Kidney (tissue), 14 donors: ENCODE results near the gene REV1. TPM values are rescaled to one million over a fixed set of nuclear protein-coding genes. Genes with fewer than 3 reads are reported as not detected.

Experiments used
- DNase-seq, 5 donors: peaks; one replicate each; pipeline ENCODE4 v3.0.0-alpha.2; 2013 to 2020
- FAIRE-seq: peaks from 2 replicates; lab custom pipeline; 2012; peaks lifted over from hg19 to GRCh38; lab: Jason Lieb, UNC
- H3K27ac ChIP-seq, 2 donors: one replicate each; pipeline ENCODE4 v1.7.0; 2013; ENCODE audit warnings: low read depth in 2 of 2, low read length in 2 of 2, inconsistent platforms in 1 of 2
- H3K27me3 ChIP-seq: one replicate; pipeline ENCODE4 v1.7.1; 2013; ENCODE audit warnings: low read length, inconsistent platforms; ENCODE audit not compliant: control insufficient read depth, insufficient read depth
- H3K36me3 ChIP-seq, 3 donors: one replicate each; pipeline versions ENCODE4 v1.7.0 to v1.7.1; 2013; ENCODE audit warnings: low read length in 3 of 3, control low read depth in 1 of 3, inconsistent platforms in 1 of 3; ENCODE audit not compliant: insufficient read depth in 3 of 3, control insufficient read depth in 2 of 3
- H3K4me1 ChIP-seq, 3 donors: one replicate each; pipeline versions ENCODE4 v1.7.0 to v1.7.1; 2013; ENCODE audit warnings: low read length in 3 of 3, inconsistent platforms in 1 of 3, low read depth in 1 of 3; ENCODE audit not compliant: control insufficient read depth in 2 of 3, insufficient read depth in 2 of 3
- H3K4me3 ChIP-seq, 3 donors: one replicate each; pipeline versions ENCODE4 v1.7.0 to v1.8.1; 2013; ENCODE audit warnings: low read length in 3 of 3, control low read depth in 1 of 3, inconsistent platforms in 1 of 3
- H3K9ac ChIP-seq, 3 donors: one replicate each; pipeline versions ENCODE4 v1.7.0 to v1.7.1; 2013; ENCODE audit warnings: low read length in 3 of 3, control low read depth in 1 of 3, inconsistent platforms in 1 of 3
- H3K9me3 ChIP-seq, 3 donors: one replicate each; pipeline versions ENCODE4 v1.7.0 to v1.7.1; 2013; ENCODE audit warnings: low read length in 3 of 3, control low read depth in 1 of 3, inconsistent platforms in 1 of 3; ENCODE audit not compliant: control insufficient read depth in 2 of 3, insufficient read depth in 1 of 3
- intact Hi-C: fragments of 100-400 bp; cut with DNase I; formaldehyde crosslinking; loops from one replicate; pipeline ENCODE4 v1.11.1; 2022
- polyA plus RNA-seq: library from polyadenylated mRNA; stranded (reverse); fragments of 350-450 nt; fragmentation: Illumina TruSeq; extraction: RNeasy Lipid Tissue Mini Kit (QIAGEN cat#74804); gene quantifications from one replicate; pipeline ENCODE4 v1.2.3, GENCODE V29; 2014; ENCODE audit warnings: low read depth, low replicate concordance; ENCODE audit not compliant: insufficient read depth
- total RNA-seq: library from RNA; stranded (reverse); fragmentation: NEBNext Ultra II Directional; extraction: Animal tissue kit (Norgen Biotek cat#: 25700); gene quantifications from one replicate; pipeline ENCODE4 v1.2.1, GENCODE V29; 2021
- TF ChIP-seq, protein P1 (sequence below): IDR thresholded peaks from 3 replicates; pipeline ENCODE4 v1.5.1; 2012; ENCODE audit warnings: mild to moderate bottlenecking, moderate library complexity, borderline replicate concordance; ENCODE audit not compliant: insufficient read depth; ENCODE audit errors: extremely low read depth
- donor health status: control.
- donor health status: control.
- donor health status: control.
- donor health status: control.
- donor health status: control.
- donor health status: DM: yes; HTN: yes; CAD: no.
- donor health status: Normal renal cell carcinoma (clear cell type).

Gene REV1
- total and polyA plus RNA-seq, 2 donors from 2014 or later: 16.9 to 41.3 TPM

DNA sequence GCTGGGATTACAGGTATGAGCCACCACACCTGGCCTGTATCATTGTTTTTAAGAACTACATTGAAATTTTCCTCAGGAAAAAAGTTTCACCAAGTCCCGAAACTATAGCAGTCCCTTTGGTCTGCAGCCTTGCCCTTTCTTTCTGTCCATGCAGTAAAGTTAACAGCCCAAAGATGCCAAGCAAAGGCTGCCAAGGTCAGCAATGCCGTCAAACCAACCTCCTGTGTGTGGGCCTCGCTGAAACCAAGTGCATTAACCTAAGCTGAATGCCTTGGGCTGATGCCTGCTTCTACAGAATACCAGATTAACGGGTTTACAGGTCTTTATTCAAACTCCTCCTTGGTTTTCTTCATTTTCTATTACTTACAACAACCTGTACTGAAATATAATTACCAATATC is 79.5 kb downstream of the REV1 start:
- H3K4me1 ChIP-seq: peaks cover 0 to 2% (median 0%) of the 10 kb centered on the region in 3 donors
- no peaks in the 10 kb centered on the region for H3K9me3 ChIP-seq
- H3K4me3 ChIP-seq: no peak overlapping the region
- no peak overlapping the region for H3K9ac ChIP-seq
- TF ChIP-seq, protein P1, sequence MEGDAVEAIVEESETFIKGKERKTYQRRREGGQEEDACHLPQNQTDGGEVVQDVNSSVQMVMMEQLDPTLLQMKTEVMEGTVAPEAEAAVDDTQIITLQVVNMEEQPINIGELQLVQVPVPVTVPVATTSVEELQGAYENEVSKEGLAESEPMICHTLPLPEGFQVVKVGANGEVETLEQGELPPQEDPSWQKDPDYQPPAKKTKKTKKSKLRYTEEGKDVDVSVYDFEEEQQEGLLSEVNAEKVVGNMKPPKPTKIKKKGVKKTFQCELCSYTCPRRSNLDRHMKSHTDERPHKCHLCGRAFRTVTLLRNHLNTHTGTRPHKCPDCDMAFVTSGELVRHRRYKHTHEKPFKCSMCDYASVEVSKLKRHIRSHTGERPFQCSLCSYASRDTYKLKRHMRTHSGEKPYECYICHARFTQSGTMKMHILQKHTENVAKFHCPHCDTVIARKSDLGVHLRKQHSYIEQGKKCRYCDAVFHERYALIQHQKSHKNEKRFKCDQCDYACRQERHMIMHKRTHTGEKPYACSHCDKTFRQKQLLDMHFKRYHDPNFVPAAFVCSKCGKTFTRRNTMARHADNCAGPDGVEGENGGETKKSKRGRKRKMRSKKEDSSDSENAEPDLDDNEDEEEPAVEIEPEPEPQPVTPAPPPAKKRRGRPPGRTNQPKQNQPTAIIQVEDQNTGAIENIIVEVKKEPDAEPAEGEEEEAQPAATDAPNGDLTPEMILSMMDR: no peak
- intact Hi-C loops: no loop called here
- H3K27me3 ChIP-seq: no peaks in the 10 kb centered on the region
- H3K36me3 ChIP-seq: peaks cover 2 to 48% (median 18%) of the 10 kb centered on the region in 3 donors
- DNase-seq (no peak), FAIRE-seq (no peak)
- no peak overlapping the region for H3K27ac ChIP-seq

DNA sequence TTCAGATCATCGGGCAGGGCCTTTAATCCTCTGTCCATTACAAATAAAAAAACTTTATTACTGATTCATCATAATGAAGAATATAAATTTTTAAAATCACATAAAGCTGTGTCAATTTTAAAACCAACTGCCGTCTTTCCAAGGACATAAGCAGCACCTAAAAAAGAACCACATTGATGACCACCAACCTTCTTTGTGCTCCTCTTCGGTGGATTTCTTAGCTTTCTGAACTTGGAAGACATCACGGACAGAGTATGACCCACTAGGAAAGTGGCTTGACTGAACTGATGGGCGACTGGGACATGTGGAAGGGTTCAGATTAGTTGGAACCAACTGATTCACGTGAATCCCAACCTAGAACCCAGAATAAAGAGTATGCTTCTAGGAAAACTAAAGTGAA is 83.7 kb downstream of the REV1 start:
- DNase-seq: no peak
- Histone ChIP-seq H3K9me3 (no peaks in the 10 kb centered on the region), H3K4me1 (peaks cover 0 to 12% (median 2%) of the 10 kb centered on the region in 3 donors), H3K4me3 (no peak overlapping the region), H3K27me3 (no peaks in the 10 kb centered on the region), H3K9ac (no peak overlapping the region), H3K27ac (no peak overlapping the region), H3K36me3 (peaks cover 9 to 64% (median 33%) of the 10 kb centered on the region in 3 donors)
- intact Hi-C loops: no loop called here
- TF ChIP-seq, protein P1: no peak
- FAIRE-seq: no peak

DNA sequence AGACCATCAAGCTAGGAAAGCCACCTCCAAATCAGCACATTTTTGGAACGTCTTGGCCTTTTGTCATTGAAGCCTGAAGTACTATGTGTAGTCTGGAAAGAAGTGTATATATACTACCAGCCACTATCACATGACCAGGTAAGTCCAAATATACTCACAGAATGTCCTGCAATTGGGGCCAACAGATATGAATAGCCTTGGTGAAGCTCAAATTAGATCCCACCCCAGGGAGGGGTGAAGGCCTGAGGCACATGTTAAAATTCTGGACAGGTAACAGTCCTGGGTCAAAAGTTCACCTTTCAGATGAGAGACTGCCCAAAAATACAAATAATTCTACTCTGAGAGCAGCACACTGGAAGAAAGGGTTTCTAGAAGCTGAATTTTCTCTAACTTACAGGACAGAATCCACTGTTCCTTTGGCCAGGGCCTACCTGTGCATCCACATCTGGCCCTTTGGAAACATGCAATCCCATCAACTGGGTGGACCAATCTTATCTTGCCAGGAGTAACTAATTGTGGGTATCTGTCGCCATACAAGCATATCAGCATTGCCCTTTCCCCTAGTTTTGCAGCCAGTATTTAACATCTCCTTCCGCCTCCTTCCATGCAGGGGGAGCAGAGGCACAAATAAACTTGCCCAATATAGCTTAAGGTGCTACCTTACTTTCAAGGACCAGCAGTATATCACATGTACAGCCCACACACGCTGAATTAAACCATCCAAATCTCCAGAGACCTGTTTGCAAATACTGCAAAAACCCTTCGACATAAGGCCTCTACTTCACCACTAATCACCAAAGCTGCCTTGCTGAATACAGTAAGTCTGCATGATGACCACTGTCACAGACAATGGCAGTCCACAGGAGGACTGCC is 84.8 kb downstream of the REV1 start:
- FAIRE-seq (no peak), DNase-seq (no peak)
- Histone ChIP-seq H3K27ac (peak overlapping the region; percentile 18 to 29), H3K36me3 (peaks cover 9 to 63% (median 29%) of the 10 kb centered on the region in 3 donors), H3K9me3 (no peaks in the 10 kb centered on the region), H3K4me1 (peaks cover 0 to 12% (median 2%) of the 10 kb centered on the region in 3 donors), H3K4me3 (no peak overlapping the region), H3K9ac (peak overlapping the region in 1 of 3 donors; percentile 41), H3K27me3 (no peaks in the 10 kb centered on the region)
- intact Hi-C loops: no loop called here
- TF ChIP-seq, protein P1: no peak
